ENCODE data around the gene INSR. TPM values are rescaled to one million over a fixed set of nuclear protein-coding genes. Genes with fewer than 3 reads are reported as not detected.
A peak's percentile ranks its signal among the peaks of the same experiment; 100 is the strongest.

The INSR gene
- total RNA-seq, 1 donor from 2014 or later: 38.6 TPM

DNA sequence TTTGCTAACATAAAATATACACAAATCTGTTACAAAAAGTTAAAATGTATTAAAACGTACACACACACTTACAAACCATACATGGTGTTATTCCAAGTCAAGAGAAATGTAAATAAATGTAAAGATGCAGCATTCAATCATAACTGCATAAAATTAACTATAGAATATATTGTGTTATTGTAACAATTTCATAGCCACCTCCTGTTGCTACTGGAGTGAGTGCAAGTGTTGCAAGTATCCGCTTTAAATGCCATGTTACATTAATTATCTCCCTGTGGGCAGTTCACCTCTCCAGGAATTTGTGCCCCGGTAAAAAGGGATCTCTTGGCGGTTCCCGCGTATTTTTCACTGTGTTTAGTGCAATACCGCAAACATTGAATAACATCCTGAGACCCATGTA, 3.5 kb upstream of the INSR start:
- Histone ChIP-seq H3K36me3 (ENCODE audit: control insufficient read depth in 3 of 3, insufficient read depth in 3 of 3, low read length in 3 of 3) (no peaks in the 10 kb centered on the region), H3K9me3 (ENCODE audit: control insufficient read depth in 3 of 3, low read length in 3 of 3) (no peaks in the 10 kb centered on the region), H3K4me1 (ENCODE audit: control insufficient read depth in 3 of 3, insufficient read depth in 3 of 3, low read length in 3 of 3) (peaks cover 11 to 16% (median 12%) of the 10 kb centered on the region in 3 donors), H3K9ac (ENCODE audit: low read depth in 1 of 3, low read length in 3 of 3) (no peak overlapping the region), H3K27ac (ENCODE audit: low read depth, low read length) (no peak overlapping the region), H3K27me3 (ENCODE audit: control insufficient read depth in 3 of 3, insufficient read depth in 3 of 3, low read length in 3 of 3) (no peaks in the 10 kb centered on the region), H3K4me3 (ENCODE audit: low read length in 3 of 3) (no peak overlapping the region)

DNA sequence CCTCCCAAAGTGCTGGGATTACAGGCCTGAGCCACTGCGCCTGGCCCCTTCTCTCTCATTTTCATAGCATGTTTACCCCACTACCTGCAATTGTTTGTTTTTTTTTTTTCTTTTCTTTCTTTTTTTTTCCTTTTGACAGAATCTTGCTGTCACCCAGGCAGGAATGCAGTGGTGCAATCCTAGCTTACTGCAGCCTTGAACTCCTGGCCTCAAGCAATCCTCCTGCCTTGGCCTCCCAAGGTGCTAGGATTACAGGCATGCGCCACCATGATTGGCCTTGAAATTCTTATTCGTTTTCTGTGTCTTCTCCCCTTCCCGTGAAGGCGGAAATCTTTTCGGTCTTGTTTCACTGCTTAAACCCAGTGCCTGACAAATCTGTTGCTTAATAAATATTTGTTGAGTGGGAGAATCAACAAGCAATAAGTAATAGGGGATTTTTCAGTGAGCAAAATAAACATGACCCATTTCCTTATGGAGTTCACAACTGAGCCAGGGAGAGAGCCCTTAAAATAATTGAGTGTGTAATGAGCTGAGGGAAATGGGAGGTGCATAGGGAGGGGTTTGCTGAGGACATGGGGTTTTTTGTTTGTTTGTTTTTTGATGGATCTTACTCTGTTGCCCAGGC, 1.8 kb upstream of the INSR start:
- no peaks in the 10 kb centered on the region for H3K36me3 ChIP-seq (ENCODE audit: control insufficient read depth in 3 of 3, insufficient read depth in 3 of 3, low read length in 3 of 3)
- H3K9me3 ChIP-seq (ENCODE audit: control insufficient read depth in 3 of 3, low read length in 3 of 3): no peaks in the 10 kb centered on the region
- H3K9ac ChIP-seq (ENCODE audit: low read depth in 1 of 3, low read length in 3 of 3): no peak overlapping the region
- H3K27ac ChIP-seq (ENCODE audit: low read depth, low read length): no peak overlapping the region
- no peaks in the 10 kb centered on the region for H3K27me3 ChIP-seq (ENCODE audit: control insufficient read depth in 3 of 3, insufficient read depth in 3 of 3, low read length in 3 of 3)
- no peak overlapping the region for H3K4me3 ChIP-seq (ENCODE audit: low read length in 3 of 3)
- peaks cover 14 to 22% (median 15%) of the 10 kb centered on the region in 3 donors for H3K4me1 ChIP-seq (ENCODE audit: control insufficient read depth in 3 of 3, insufficient read depth in 3 of 3, low read length in 3 of 3)

DNA sequence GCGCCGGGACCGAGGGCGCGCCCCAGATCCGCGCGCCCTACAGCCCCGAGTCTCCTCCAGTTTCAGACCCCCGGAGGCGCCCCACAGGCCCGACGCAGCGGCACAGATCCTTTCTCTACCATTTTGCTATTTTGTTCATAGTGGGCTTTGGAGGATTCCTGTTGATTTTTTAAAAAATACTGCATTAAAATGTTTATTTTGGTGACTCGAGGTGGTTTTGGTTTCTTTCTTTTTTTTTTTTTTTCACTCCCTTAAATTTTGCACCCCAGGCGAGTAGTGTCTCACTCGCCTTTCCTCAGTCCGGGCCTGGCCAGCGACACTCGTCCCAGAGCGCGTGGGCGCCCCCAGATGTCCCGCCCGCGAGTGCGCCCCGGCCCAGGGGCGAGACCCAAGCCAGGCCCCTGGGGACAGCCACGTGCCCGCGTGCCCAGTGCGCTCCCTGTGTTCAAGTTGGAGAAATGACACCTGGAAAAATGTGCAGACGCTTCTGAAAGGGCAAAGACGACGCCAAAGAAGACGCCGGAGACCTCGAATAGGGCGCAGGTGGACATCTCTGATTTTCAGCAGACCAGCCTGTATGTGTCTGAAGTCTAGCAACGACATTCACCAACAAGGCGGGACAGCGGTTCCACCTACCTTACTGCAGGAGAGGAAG, 471 bp upstream of the INSR start:
- H3K4me3 ChIP-seq (ENCODE audit: low read length in 3 of 3): peak overlapping the region; percentile 68 to 75 (median 70)
- no peaks in the 10 kb centered on the region for H3K27me3 ChIP-seq (ENCODE audit: control insufficient read depth in 3 of 3, insufficient read depth in 3 of 3, low read length in 3 of 3)
- peak overlapping the region; percentile 95 for H3K27ac ChIP-seq (ENCODE audit: low read depth, low read length)
- peak overlapping the region; percentile 43 to 91 (median 86) for H3K9ac ChIP-seq (ENCODE audit: low read depth in 1 of 3, low read length in 3 of 3)
- no peaks in the 10 kb centered on the region for H3K36me3 ChIP-seq (ENCODE audit: control insufficient read depth in 3 of 3, insufficient read depth in 3 of 3, low read length in 3 of 3)
- H3K9me3 ChIP-seq (ENCODE audit: control insufficient read depth in 3 of 3, low read length in 3 of 3): no peaks in the 10 kb centered on the region
- H3K4me1 ChIP-seq (ENCODE audit: control insufficient read depth in 3 of 3, insufficient read depth in 3 of 3, low read length in 3 of 3): peaks cover 14 to 22% (median 15%) of the 10 kb centered on the region in 3 donors

DNA sequence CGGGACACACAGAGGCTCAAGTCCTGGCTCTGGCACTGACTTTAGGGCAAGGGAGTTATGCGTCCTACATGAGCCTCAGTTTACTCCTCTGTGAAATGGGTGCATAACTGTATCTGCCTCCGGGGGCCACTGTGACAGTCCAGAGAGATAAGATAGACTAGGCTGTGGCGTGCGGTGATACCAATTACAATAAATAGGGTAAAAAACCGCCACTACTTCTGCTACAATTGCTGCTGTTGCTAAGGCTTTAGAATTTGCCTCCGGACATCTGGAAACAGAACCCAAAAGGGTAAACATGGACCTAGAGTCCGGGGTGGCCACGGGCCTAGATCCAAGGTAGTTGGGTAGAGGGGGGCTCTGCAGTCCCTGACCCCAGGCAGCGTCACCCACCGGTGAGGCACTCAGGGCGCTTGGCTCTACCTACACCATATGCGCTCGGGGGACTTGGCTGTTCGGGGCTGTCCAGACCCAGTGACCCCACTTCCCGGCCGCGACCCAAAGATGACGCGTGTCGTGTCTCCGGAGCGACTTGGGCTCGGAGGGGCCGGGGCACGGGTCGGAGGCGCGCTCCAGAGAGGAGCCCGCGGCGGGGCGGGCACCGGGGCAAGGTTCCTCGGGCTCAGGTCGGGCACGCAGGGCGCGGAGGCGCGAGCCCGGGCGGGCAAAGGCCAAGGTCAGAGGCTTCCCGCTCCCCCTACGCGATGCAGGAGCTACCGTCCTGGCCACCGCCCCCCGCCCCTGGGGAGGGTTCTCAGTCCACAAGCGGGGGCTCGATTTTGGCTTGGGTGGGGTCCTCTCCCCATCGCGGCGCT, 1.1 kb downstream of the INSR start:
- Histone ChIP-seq H3K4me1 (ENCODE audit: control insufficient read depth in 3 of 3, insufficient read depth in 3 of 3, low read length in 3 of 3) (peaks cover 18 to 22% (median 19%) of the 10 kb centered on the region in 3 donors), H3K27ac (ENCODE audit: low read depth, low read length) (peak overlapping the region; percentile 95), H3K9ac (ENCODE audit: low read depth in 1 of 3, low read length in 3 of 3) (peak overlapping the region; percentile 82 to 95 (median 93)), H3K4me3 (ENCODE audit: low read length in 3 of 3) (peak overlapping the region; percentile 80 to 89 (median 88)), H3K27me3 (ENCODE audit: control insufficient read depth in 3 of 3, insufficient read depth in 3 of 3, low read length in 3 of 3) (no peaks in the 10 kb centered on the region), H3K36me3 (ENCODE audit: control insufficient read depth in 3 of 3, insufficient read depth in 3 of 3, low read length in 3 of 3) (no peaks in the 10 kb centered on the region), H3K9me3 (ENCODE audit: control insufficient read depth in 3 of 3, low read length in 3 of 3) (no peaks in the 10 kb centered on the region)

DNA sequence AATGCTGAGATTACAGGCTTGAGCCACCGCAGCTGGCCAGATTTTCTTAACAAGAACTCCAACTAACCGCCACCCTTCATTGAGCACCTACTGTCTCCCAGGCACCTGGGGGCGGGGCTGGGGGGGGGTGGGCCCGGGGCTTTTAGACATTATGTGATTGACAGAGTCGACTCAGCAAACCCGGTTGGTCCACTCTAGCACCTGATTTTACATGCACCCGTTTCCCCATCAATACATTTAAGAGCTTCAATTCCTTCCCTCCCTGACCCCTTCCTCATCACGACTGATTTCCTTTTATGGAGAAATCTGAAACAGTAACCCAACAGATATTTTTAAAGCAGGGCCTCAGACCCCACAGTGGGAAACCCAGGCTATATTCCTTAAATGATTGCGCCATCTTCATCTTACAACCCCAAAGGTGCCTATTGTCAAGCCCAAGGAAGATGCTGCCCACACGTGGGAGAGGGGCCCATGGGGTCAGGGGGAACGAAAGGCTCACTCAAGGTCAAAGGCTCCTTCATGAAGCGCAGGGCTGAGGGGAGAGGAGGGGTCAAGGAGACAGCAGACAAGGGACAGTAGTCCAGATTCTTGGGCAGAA, 1.8 kb downstream of the INSR start:
- H3K27ac ChIP-seq (ENCODE audit: low read depth, low read length): peak overlapping the region; percentile 95
- H3K4me1 ChIP-seq (ENCODE audit: control insufficient read depth in 3 of 3, insufficient read depth in 3 of 3, low read length in 3 of 3): peaks cover 18 to 22% (median 19%) of the 10 kb centered on the region in 3 donors
- no peaks in the 10 kb centered on the region for H3K27me3 ChIP-seq (ENCODE audit: control insufficient read depth in 3 of 3, insufficient read depth in 3 of 3, low read length in 3 of 3)
- H3K4me3 ChIP-seq (ENCODE audit: low read length in 3 of 3): peak overlapping the region; percentile 80 to 89 (median 88)
- H3K9ac ChIP-seq (ENCODE audit: low read depth in 1 of 3, low read length in 3 of 3): peak overlapping the region in 2 of 3 donors; percentile 93 to 95
- no peaks in the 10 kb centered on the region for H3K36me3 ChIP-seq (ENCODE audit: control insufficient read depth in 3 of 3, insufficient read depth in 3 of 3, low read length in 3 of 3)
- H3K9me3 ChIP-seq (ENCODE audit: control insufficient read depth in 3 of 3, low read length in 3 of 3): no peaks in the 10 kb centered on the region

DNA sequence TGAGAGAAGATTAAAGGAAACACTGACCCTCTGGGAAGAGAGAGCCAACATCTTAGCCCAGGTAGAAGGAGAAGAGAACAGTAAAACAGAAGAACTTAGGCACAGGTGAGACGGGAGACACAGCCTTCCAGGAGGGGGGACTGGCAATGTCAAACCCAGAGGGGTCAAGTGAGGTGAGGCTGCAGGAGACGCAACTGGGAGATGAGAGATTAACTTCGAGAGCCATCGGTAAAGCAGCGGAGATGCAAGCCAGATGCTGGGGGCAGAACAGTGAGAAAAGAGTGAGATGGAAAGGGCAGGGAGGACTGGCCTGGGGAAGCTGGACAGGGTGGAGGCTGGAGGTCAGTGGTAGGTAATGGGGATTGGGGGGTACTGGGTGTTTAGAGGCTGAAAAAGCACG, 5.2 kb downstream of the INSR start:
- H3K4me1 ChIP-seq (ENCODE audit: control insufficient read depth in 3 of 3, insufficient read depth in 3 of 3, low read length in 3 of 3): peaks cover 11 to 13% (median 13%) of the 10 kb centered on the region in 3 donors
- no peak overlapping the region for H3K9ac ChIP-seq (ENCODE audit: low read depth in 1 of 3, low read length in 3 of 3)
- no peaks in the 10 kb centered on the region for H3K27me3 ChIP-seq (ENCODE audit: control insufficient read depth in 3 of 3, insufficient read depth in 3 of 3, low read length in 3 of 3)
- no peaks in the 10 kb centered on the region for H3K36me3 ChIP-seq (ENCODE audit: control insufficient read depth in 3 of 3, insufficient read depth in 3 of 3, low read length in 3 of 3)
- H3K9me3 ChIP-seq (ENCODE audit: control insufficient read depth in 3 of 3, low read length in 3 of 3): no peaks in the 10 kb centered on the region
- H3K27ac ChIP-seq (ENCODE audit: low read depth, low read length): no peak overlapping the region
- H3K4me3 ChIP-seq (ENCODE audit: low read length in 3 of 3): no peak overlapping the region

DNA sequence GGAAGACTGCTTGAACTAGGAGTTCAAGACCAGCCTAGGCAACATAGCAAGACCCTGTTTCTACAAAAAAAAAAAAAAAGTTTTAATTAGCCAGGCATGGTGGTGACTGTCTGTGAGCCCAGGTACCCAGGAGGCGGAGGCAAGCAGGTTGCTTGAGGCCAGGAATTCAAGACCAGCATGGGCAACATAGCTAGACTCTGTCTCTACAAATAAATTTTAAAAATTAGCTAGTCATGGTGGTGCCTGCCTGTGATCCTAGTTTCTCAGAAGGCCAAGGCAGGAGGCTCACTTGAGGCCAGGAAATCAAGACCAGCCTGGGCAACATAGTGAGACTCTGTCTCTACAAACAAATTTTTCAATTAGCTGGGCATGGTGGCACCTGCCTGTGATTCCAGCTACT, 6.1 kb downstream of the INSR start:
- H3K36me3 ChIP-seq (ENCODE audit: control insufficient read depth in 3 of 3, insufficient read depth in 3 of 3, low read length in 3 of 3): no peaks in the 10 kb centered on the region
- H3K27me3 ChIP-seq (ENCODE audit: control insufficient read depth in 3 of 3, insufficient read depth in 3 of 3, low read length in 3 of 3): no peaks in the 10 kb centered on the region
- H3K9me3 ChIP-seq (ENCODE audit: control insufficient read depth in 3 of 3, low read length in 3 of 3): no peaks in the 10 kb centered on the region
- no peak overlapping the region for H3K9ac ChIP-seq (ENCODE audit: low read depth in 1 of 3, low read length in 3 of 3)
- H3K27ac ChIP-seq (ENCODE audit: low read depth, low read length): no peak overlapping the region
- peaks cover 9 to 11% (median 10%) of the 10 kb centered on the region in 3 donors for H3K4me1 ChIP-seq (ENCODE audit: control insufficient read depth in 3 of 3, insufficient read depth in 3 of 3, low read length in 3 of 3)
- H3K4me3 ChIP-seq (ENCODE audit: low read length in 3 of 3): no peak overlapping the region

DNA sequence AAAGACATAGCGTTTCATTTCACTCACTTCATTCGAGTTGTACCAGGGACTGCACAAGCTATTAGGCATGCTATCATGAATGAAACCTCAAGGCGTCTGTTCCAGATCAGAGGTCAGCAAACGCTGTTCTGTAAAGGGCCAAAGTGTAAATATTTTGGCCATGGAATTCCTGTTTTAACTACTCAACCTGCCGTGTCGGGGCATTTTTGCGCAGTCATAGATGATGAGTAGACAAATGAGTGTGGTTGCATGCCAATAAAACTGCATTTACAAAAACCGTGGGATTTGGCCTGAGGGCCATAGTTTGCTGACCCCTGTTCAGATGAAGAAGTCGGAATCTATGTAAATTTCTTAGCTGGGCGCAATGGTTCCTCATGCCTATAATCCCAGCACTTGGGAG, 6.5 kb downstream of the INSR start:
- Histone ChIP-seq H3K9ac (ENCODE audit: low read depth in 1 of 3, low read length in 3 of 3) (no peak overlapping the region), H3K4me1 (ENCODE audit: control insufficient read depth in 3 of 3, insufficient read depth in 3 of 3, low read length in 3 of 3) (peaks cover 5 to 7% (median 6%) of the 10 kb centered on the region in 3 donors), H3K9me3 (ENCODE audit: control insufficient read depth in 3 of 3, low read length in 3 of 3) (no peaks in the 10 kb centered on the region), H3K27me3 (ENCODE audit: control insufficient read depth in 3 of 3, insufficient read depth in 3 of 3, low read length in 3 of 3) (no peaks in the 10 kb centered on the region), H3K36me3 (ENCODE audit: control insufficient read depth in 3 of 3, insufficient read depth in 3 of 3, low read length in 3 of 3) (no peaks in the 10 kb centered on the region), H3K4me3 (ENCODE audit: low read length in 3 of 3) (no peak overlapping the region), H3K27ac (ENCODE audit: low read depth, low read length) (no peak overlapping the region)

DNA sequence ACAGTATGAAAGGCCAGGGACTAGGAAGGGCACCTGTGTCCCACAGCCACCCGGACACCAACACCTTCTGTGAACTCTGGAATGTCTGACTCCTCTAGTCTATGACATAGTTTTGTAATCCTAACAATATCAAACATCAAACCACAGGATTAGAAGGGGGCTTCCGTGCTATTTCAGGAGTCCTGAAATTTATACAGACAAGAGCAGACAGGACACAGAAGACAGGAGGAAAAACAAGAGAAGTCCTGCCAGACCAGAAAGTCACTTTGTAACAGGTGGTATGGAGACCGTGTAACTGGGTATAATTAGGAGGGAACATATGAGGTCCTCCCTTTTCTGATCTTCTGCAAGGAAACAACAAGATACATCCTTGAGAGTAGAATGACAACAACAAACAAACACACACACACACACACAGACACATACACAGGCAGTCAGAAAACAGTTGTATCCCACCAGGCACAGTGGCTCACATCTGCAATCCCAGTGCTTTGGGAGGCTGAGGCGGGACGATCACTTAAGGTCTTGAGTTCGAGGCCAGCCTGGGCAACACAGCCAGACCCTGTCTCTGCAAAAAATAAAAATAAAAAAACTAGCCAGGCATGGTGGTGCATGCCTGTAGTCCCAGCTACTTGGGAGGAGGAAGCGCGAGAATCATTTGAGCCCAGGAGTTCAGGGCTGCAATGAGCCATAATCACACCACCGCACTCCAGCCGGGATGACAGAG, 13.1 kb downstream of the INSR start:
- no peak overlapping the region for H3K4me3 ChIP-seq (ENCODE audit: low read length in 3 of 3)
- H3K9me3 ChIP-seq (ENCODE audit: control insufficient read depth in 3 of 3, low read length in 3 of 3): no peaks in the 10 kb centered on the region
- H3K27ac ChIP-seq (ENCODE audit: low read depth, low read length): peak overlapping the region; percentile 30
- no peaks in the 10 kb centered on the region for H3K27me3 ChIP-seq (ENCODE audit: control insufficient read depth in 3 of 3, insufficient read depth in 3 of 3, low read length in 3 of 3)
- H3K4me1 ChIP-seq (ENCODE audit: control insufficient read depth in 3 of 3, insufficient read depth in 3 of 3, low read length in 3 of 3): peaks cover 0 to 8% (median 6%) of the 10 kb centered on the region in 3 donors
- H3K36me3 ChIP-seq (ENCODE audit: control insufficient read depth in 3 of 3, insufficient read depth in 3 of 3, low read length in 3 of 3): peaks cover 0 to 4% (median 0%) of the 10 kb centered on the region in 3 donors
- no peak overlapping the region for H3K9ac ChIP-seq (ENCODE audit: low read depth in 1 of 3, low read length in 3 of 3)
